ENCODE results near the gene KCNH6.

Gene KCNH6

GRCh38 chr17:63500543-63501390, 22.4 kb upstream of the KCNH6 start:
- H3K4me3 ChIP-seq (ENCODE audit: low read depth, low read length), result no peak overlapping the region
- no peak for DNase-seq (ENCODE audit: low read depth)

- no peak overlapping the region for H3K4me3 ChIP-seq (ENCODE audit: low read depth, low read length)
- no peak for DNase-seq (ENCODE audit: low read depth)
These were observed 19.8 kb upstream of the KCNH6 start for GRCh38 chr17:63503341-63503705.

GRCh38 chr17:63504261-63504660, 18.9 kb upstream of the KCNH6 start:
- DNase-seq (ENCODE audit: low read depth), result no peak
- H3K4me3 ChIP-seq (ENCODE audit: low read depth, low read length), result no peak overlapping the region

GRCh38 chr17:63505341-63505740, 17.8 kb upstream of the KCNH6 start:
- no peak overlapping the region for H3K4me3 ChIP-seq (ENCODE audit: low read depth, low read length)
- DNase-seq (ENCODE audit: low read depth), result no peak

- DNase-seq (ENCODE audit: low read depth), result no peak
These were observed 16.5 kb upstream of the KCNH6 start for GRCh38 chr17:63506627-63507026.

GRCh38 chr17:63511331-63511730, 11.8 kb upstream of the KCNH6 start:
- H3K4me3 ChIP-seq (ENCODE audit: low read depth, low read length), result no peak overlapping the region
- DNase-seq (ENCODE audit: low read depth), result no peak

More at GRCh38 chr17:63506627-63507026, 16.5 kb upstream of the KCNH6 start:
- no peak overlapping the region for H3K4me3 ChIP-seq (ENCODE audit: low read depth, low read length)

GRCh38 chr17:63512388-63512787, 10.8 kb upstream of the KCNH6 start:
- H3K4me3 ChIP-seq (ENCODE audit: low read depth, low read length), result no peak overlapping the region
- no peak for DNase-seq (ENCODE audit: low read depth)

GRCh38 chr17:63512896-63513644, 10.1 kb upstream of the KCNH6 start:
- DNase-seq (ENCODE audit: low read depth), result no peak
- no peak overlapping the region for H3K4me3 ChIP-seq (ENCODE audit: low read depth, low read length)

- DNase-seq (ENCODE audit: low read depth), result no peak
- H3K4me3 ChIP-seq (ENCODE audit: low read depth, low read length), result no peak overlapping the region
These were observed 8.7 kb upstream of the KCNH6 start for GRCh38 chr17:63514477-63514876.

GRCh38 chr17:63514974-63515373, 8.2 kb upstream of the KCNH6 start:
- no peak for DNase-seq (ENCODE audit: low read depth)

GRCh38 chr17:63515426-63515825, 7.7 kb upstream of the KCNH6 start:
- no peak overlapping the region for H3K4me3 ChIP-seq (ENCODE audit: low read depth, low read length)
- DNase-seq (ENCODE audit: low read depth), result no peak

More at GRCh38 chr17:63514974-63515373, 8.2 kb upstream of the KCNH6 start:
- no peak overlapping the region for H3K4me3 ChIP-seq (ENCODE audit: low read depth, low read length)

GRCh38 chr17:63516910-63517824, 6.0 kb upstream of the KCNH6 start:
- H3K4me3 ChIP-seq (ENCODE audit: low read depth, low read length), result no peak overlapping the region
- DNase-seq (ENCODE audit: low read depth), result peak; percentile 43

- no peak overlapping the region for H3K4me3 ChIP-seq (ENCODE audit: low read depth, low read length)
- no peak for DNase-seq (ENCODE audit: low read depth)
These were observed 5.2 kb upstream of the KCNH6 start for GRCh38 chr17:63517825-63518534.

- DNase-seq (ENCODE audit: low read depth), result no peak
- H3K4me3 ChIP-seq (ENCODE audit: low read depth, low read length), result no peak overlapping the region
These were observed 3.9 kb upstream of the KCNH6 start for GRCh38 chr17:63519116-63519881.

- no peak for DNase-seq (ENCODE audit: low read depth)
- H3K4me3 ChIP-seq (ENCODE audit: low read depth, low read length), result no peak overlapping the region
These were observed 2.9 kb upstream of the KCNH6 start for GRCh38 chr17:63519972-63520882.

- DNase-seq (ENCODE audit: low read depth), result no peak
- no peak overlapping the region for H3K4me3 ChIP-seq (ENCODE audit: low read depth, low read length)
These were observed 893 bp downstream of the KCNH6 start for GRCh38 chr17:63524051-63524450.

GRCh38 chr17:63525190-63525946, 2.2 kb downstream of the KCNH6 start:
- no peak overlapping the region for H3K4me3 ChIP-seq (ENCODE audit: low read depth, low read length)
- DNase-seq (ENCODE audit: low read depth), result no peak

Data from skeletal muscle cell (primary cell).